ENCODE measurements around the gene TJP1.
"Not testable (repeated sequence)": the region's sequence is repeated elsewhere in the genome, so short reads cannot be mapped to it uniquely, and the experiment has no call there.

Gene TJP1

GRCh38 chr15:29818141-29818540, 4.1 kb downstream of the TJP1 start:
- H3K36me3 ChIP-seq (ENCODE audit: insufficient read depth, low read length): no peaks in the 10 kb centered on the region
- no peak overlapping the region for H3K27ac ChIP-seq (ENCODE audit: low read depth, low read length)
- no peaks in the 10 kb centered on the region for H3K27me3 ChIP-seq (ENCODE audit: insufficient read depth, low read length)
- peaks cover 25% of the 10 kb centered on the region for H3K4me1 ChIP-seq (ENCODE audit: control insufficient read depth, insufficient read depth, low read length, unreplicated experiment)
- no peak overlapping the region for H2AFZ ChIP-seq (ENCODE audit: low read length, unreplicated experiment)
- peaks cover 82% of the 10 kb centered on the region for H3K79me2 ChIP-seq (ENCODE audit: control insufficient read depth, insufficient read depth, low read length, unreplicated experiment)
- no peak overlapping the region for H3K4me3 ChIP-seq (ENCODE audit: low read depth, low read length)

GRCh38 chr15:29817455-29817854, 4.8 kb downstream of the TJP1 start:
- not testable (repeated sequence) for H3K4me3 ChIP-seq (ENCODE audit: low read depth, low read length); H3K27ac ChIP-seq (ENCODE audit: low read depth, low read length); H2AFZ ChIP-seq (ENCODE audit: low read length, unreplicated experiment); H3K27me3 ChIP-seq (ENCODE audit: insufficient read depth, low read length); H3K36me3 ChIP-seq (ENCODE audit: insufficient read depth, low read length)
- Histone ChIP-seq H3K4me1 (ENCODE audit: control insufficient read depth, insufficient read depth, low read length, unreplicated experiment) (peaks cover 29% of the 10 kb centered on the region), H3K79me2 (ENCODE audit: control insufficient read depth, insufficient read depth, low read length, unreplicated experiment) (peaks cover 89% of the 10 kb centered on the region)

- H2AFZ ChIP-seq (ENCODE audit: low read length, unreplicated experiment): no peak overlapping the region
- no peak overlapping the region for H3K4me3 ChIP-seq (ENCODE audit: low read depth, low read length)
- H3K79me2 ChIP-seq (ENCODE audit: control insufficient read depth, insufficient read depth, low read length, unreplicated experiment): peaks cover 97% of the 10 kb centered on the region
- peaks cover 37% of the 10 kb centered on the region for H3K4me1 ChIP-seq (ENCODE audit: control insufficient read depth, insufficient read depth, low read length, unreplicated experiment)
- H3K27ac ChIP-seq (ENCODE audit: low read depth, low read length): no peak overlapping the region
- H3K27me3 ChIP-seq (ENCODE audit: insufficient read depth, low read length): no peaks in the 10 kb centered on the region
- no peaks in the 10 kb centered on the region; the same call in 1 of the 2 replicates for H3K36me3 ChIP-seq (ENCODE audit: insufficient read depth, low read length)
These were observed 7.1 kb downstream of the TJP1 start for GRCh38 chr15:29815000-29815710.

DNA sequence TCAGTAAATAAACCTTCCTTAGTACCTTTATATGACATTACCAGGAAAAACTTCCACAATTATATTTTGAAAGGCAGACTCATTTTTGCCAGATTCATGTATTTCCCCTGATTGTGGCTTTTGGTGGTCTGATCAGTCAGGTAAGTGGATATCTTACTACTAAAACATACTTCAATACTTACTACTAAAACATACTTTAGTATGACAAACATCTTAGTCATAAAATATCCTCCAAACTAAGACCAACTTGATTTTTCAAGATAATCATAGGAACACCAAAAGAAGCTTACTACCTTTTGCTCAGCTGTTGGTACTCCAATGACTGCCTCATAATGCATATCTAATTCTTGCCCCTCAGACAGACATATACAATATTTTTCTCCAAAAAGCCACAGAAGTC, 9.3 kb downstream of the TJP1 start:
- H3K36me3 ChIP-seq (ENCODE audit: insufficient read depth, low read length): no peaks in the 10 kb centered on the region; the same call in 1 of the 2 replicates
- peaks cover 97% of the 10 kb centered on the region for H3K79me2 ChIP-seq (ENCODE audit: control insufficient read depth, insufficient read depth, low read length, unreplicated experiment)
- 0 out of 2 replicates have a peak overlapping the region, but pooled peaks have one; percentile 0 for H3K27ac ChIP-seq (ENCODE audit: low read depth, low read length)
- no peaks in the 10 kb centered on the region for H3K27me3 ChIP-seq (ENCODE audit: insufficient read depth, low read length)
- H2AFZ ChIP-seq (ENCODE audit: low read length, unreplicated experiment): no peak overlapping the region
- H3K4me1 ChIP-seq (ENCODE audit: control insufficient read depth, insufficient read depth, low read length, unreplicated experiment): peaks cover 31% of the 10 kb centered on the region
- H3K4me3 ChIP-seq (ENCODE audit: low read depth, low read length): no peak overlapping the region; the same call in 1 of the 2 replicates

GRCh38 chr15:29812384-29812694, 9.9 kb downstream of the TJP1 start:
- Histone ChIP-seq H3K27ac (ENCODE audit: low read depth, low read length) (0 out of 2 replicates have a peak overlapping the region, but pooled peaks have one; percentile 0), H3K4me3 (ENCODE audit: low read depth, low read length) (no peak overlapping the region), H3K79me2 (ENCODE audit: control insufficient read depth, insufficient read depth, low read length, unreplicated experiment) (peaks cover 93% of the 10 kb centered on the region), H3K4me1 (ENCODE audit: control insufficient read depth, insufficient read depth, low read length, unreplicated experiment) (peaks cover 31% of the 10 kb centered on the region), H3K27me3 (ENCODE audit: insufficient read depth, low read length) (no peaks in the 10 kb centered on the region), H3K36me3 (ENCODE audit: insufficient read depth, low read length) (no peaks in the 10 kb centered on the region; the same call in 1 of the 2 replicates), H2AFZ (ENCODE audit: low read length, unreplicated experiment) (no peak overlapping the region)

DNA sequence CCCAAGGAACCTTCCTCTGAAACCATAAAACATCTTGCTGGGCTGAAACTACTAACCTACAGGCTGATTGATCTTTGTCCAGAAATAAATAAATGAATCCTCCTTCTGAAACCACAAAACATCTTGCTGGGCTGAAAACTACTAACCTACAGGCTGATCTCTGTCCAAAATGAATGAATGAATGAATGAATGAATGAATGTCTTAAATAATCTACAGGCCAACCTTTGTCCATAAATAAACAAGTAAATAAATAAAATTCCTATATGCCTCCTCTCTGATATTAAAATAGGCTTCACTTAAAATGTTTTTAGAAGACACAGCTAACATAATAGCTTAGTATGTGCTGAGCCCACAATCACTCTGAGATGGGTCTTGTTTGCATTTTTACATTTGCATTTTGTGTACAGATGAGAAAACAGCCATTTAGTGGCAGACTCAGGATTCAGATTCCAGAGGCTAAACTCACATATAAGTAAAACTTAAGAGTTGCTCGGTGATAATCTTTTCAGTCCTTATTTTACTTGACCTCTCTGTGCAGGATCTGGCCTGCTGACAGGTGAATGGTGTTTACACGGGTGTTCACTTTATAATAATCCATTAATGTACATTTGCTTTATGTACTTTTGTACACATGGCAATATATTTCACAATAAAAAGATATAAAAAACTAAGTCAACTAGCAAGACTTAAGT, 10.4 kb downstream of the TJP1 start:
- no peaks in the 10 kb centered on the region for H3K27me3 ChIP-seq (ENCODE audit: insufficient read depth, low read length)

DNA sequence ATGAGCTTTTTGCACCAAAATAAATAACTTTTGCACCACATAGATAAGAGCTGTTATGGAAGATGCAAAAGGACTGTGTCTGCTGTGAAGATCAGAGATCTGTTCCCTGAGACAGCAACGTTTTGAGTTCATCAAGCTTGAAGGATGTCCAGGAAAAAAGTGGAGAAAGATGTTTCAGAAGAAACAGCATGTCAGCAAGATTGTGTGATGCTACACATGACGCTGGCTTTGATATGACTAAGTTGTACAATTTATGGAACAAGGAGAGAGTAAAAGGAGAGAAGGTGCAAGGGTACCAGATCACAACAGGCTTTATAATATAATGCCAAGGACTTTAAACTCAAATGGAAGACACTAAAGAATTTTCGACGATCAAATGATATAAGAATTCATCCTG, 16.6 kb downstream of the TJP1 start:
- no peak overlapping the region for H3K27ac ChIP-seq (ENCODE audit: low read depth, low read length)
- peaks cover 91% of the 10 kb centered on the region for H3K79me2 ChIP-seq (ENCODE audit: control insufficient read depth, insufficient read depth, low read length, unreplicated experiment)
- no peaks in the 10 kb centered on the region for H3K36me3 ChIP-seq (ENCODE audit: insufficient read depth, low read length)
- no peak overlapping the region for H2AFZ ChIP-seq (ENCODE audit: low read length, unreplicated experiment)
- no peaks in the 10 kb centered on the region for H3K27me3 ChIP-seq (ENCODE audit: insufficient read depth, low read length)
- no peak overlapping the region for H3K4me3 ChIP-seq (ENCODE audit: low read depth, low read length)
- H3K4me1 ChIP-seq (ENCODE audit: control insufficient read depth, insufficient read depth, low read length, unreplicated experiment): peaks cover 21% of the 10 kb centered on the region

More for the DNA sequence above, 10.4 kb downstream of the TJP1 start:
- H3K79me2 ChIP-seq (ENCODE audit: control insufficient read depth, insufficient read depth, low read length, unreplicated experiment): peaks cover 95% of the 10 kb centered on the region
- H2AFZ ChIP-seq (ENCODE audit: low read length, unreplicated experiment): no peak overlapping the region
- H3K27ac ChIP-seq (ENCODE audit: low read depth, low read length): no peak overlapping the region
- peaks cover 31% of the 10 kb centered on the region for H3K4me1 ChIP-seq (ENCODE audit: control insufficient read depth, insufficient read depth, low read length, unreplicated experiment)
- H3K4me3 ChIP-seq (ENCODE audit: low read depth, low read length): no peak overlapping the region
- H3K36me3 ChIP-seq (ENCODE audit: insufficient read depth, low read length): no peaks in the 10 kb centered on the region; the same call in 1 of the 2 replicates

GRCh38 chr15:29805043-29805707, 17.1 kb downstream of the TJP1 start:
- Histone ChIP-seq H3K36me3 (ENCODE audit: insufficient read depth, low read length) (no peaks in the 10 kb centered on the region), H3K27ac (ENCODE audit: low read depth, low read length) (peak overlapping the region; percentile 8; the same call in 1 of the 2 replicates), H3K4me1 (ENCODE audit: control insufficient read depth, insufficient read depth, low read length, unreplicated experiment) (peaks cover 24% of the 10 kb centered on the region), H2AFZ (ENCODE audit: low read length, unreplicated experiment) (no peak overlapping the region), H3K4me3 (ENCODE audit: low read depth, low read length) (no peak overlapping the region), H3K79me2 (ENCODE audit: control insufficient read depth, insufficient read depth, low read length, unreplicated experiment) (peaks cover 89% of the 10 kb centered on the region), H3K27me3 (ENCODE audit: insufficient read depth, low read length) (no peaks in the 10 kb centered on the region)

GRCh38 chr15:29802411-29802810, 19.9 kb downstream of the TJP1 start:
- Histone ChIP-seq H2AFZ (ENCODE audit: low read length, unreplicated experiment) (no peak overlapping the region), H3K4me3 (ENCODE audit: low read depth, low read length) (no peak overlapping the region), H3K27me3 (ENCODE audit: insufficient read depth, low read length) (no peaks in the 10 kb centered on the region), H3K36me3 (ENCODE audit: insufficient read depth, low read length) (peaks cover 13% of the 10 kb centered on the region), H3K4me1 (ENCODE audit: control insufficient read depth, insufficient read depth, low read length, unreplicated experiment) (peaks cover 24% of the 10 kb centered on the region), H3K27ac (ENCODE audit: low read depth, low read length) (no peak overlapping the region), H3K79me2 (ENCODE audit: control insufficient read depth, insufficient read depth, low read length, unreplicated experiment) (peaks cover 79% of the 10 kb centered on the region)

DNA sequence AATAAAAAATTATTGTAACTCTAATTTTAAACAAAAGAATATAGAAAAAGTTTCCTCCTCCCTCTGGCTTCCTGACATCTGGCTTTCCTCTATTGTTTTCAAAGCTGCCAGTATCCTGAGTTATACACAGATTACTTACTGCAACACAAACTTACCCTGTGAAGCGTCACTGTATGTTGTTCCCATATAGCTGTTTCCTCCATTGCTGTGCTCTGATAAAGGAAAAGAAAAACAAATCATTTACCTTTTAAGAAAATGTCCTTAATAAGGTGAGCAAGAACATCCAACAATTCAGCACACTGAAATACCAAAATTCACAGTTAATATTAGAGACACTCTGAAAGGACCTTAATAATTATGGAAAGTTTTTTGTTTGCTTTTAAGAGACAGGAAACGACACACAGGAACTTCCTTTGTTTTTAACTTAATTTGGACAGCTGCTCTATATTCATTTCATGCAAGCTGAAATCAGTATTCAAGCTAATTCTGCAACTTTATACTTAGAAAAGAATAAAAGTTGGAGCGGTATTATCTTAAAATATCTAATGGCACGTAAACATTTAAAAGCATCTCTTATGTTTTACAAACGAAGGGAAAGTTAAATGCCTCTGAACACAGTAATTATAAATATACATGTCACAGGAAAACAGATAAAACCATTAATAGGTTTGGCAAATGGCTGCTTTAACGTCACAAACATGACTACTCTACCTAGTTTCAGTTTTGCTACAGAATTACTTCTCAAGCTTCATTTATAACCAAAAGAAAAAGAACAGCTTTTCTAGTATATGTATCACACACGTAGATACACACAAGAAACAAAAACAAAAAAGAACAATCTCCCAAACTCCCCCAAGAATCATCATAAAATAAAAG, 21.5 kb downstream of the TJP1 start:
- Histone ChIP-seq H3K4me3 (ENCODE audit: low read depth, low read length) (no peak overlapping the region), H3K27ac (ENCODE audit: low read depth, low read length) (no peak overlapping the region)

More for the DNA sequence above, 21.5 kb downstream of the TJP1 start:
- H2AFZ ChIP-seq (ENCODE audit: low read length, unreplicated experiment): no peak overlapping the region
- peaks cover 22% of the 10 kb centered on the region for H3K4me1 ChIP-seq (ENCODE audit: control insufficient read depth, insufficient read depth, low read length, unreplicated experiment)
- H3K36me3 ChIP-seq (ENCODE audit: insufficient read depth, low read length): peaks cover 23% of the 10 kb centered on the region
- H3K79me2 ChIP-seq (ENCODE audit: control insufficient read depth, insufficient read depth, low read length, unreplicated experiment): peaks cover 74% of the 10 kb centered on the region
- no peaks in the 10 kb centered on the region for H3K27me3 ChIP-seq (ENCODE audit: insufficient read depth, low read length)

Data from ACC112 (cell line).